K562 (cell line): ENCODE measurements around the gene HIPK1. TPM values are rescaled to one million over a fixed set of nuclear protein-coding genes. Genes with fewer than 3 reads are reported as not detected.

Source experiments
- ATAC-seq: fragments of 200-7000 bp; cut with Tn5 transposase; 3 replicates; pipeline ENCODE4 v1.9.1; 2020; ENCODE audit warnings: moderate library complexity
- BruUV-seq: library from RNA; stranded (reverse); fragments of 400-500 nt; replicated peaks from 2 replicates; lab custom pipeline; 2021; lab: Mats Ljungman, UMichigan
- CTCF ChIA-PET: fragments of 300-600 bp; formaldehyde crosslinking; extraction: SDS; loops from one replicate; lab custom pipeline; 2021; ENCODE audit warnings: low intra/inter-chr PET ratio; lab: Yijun Ruan, JAX
- POLR2A ChIA-PET: fragments of 300-600, 350-650 bp; sonication (Branson Sonifier 250); formaldehyde crosslinking; extraction: SDS; loops from one replicate; lab custom pipeline; 2021; ENCODE audit warnings: antibody characterized with exemption, inconsistent platforms; lab: Yijun Ruan, JAX
- DNase-seq, 4 experiments: peaks; one replicate each; pipeline versions ENCODE4 v3.0.0 to v3.0.0-alpha.2; 2011 to 2018; ENCODE audit warnings: low spot score in 3 of 4, mixed read lengths in 3 of 4; ENCODE audit errors: extremely low read depth in 1 of 4
- FAIRE-seq: peaks from 2 replicates; lab custom pipeline; 2011; peaks lifted over from hg19 to GRCh38; lab: Jason Lieb, UNC
- H2AFZ ChIP-seq: 2 replicates; pipeline ENCODE4 v1.6.0; 2011; ENCODE audit warnings: low read depth, low read length, control low read depth, inconsistent platforms
- H3K27ac ChIP-seq: fragments of 200-600 bp; 3 replicates; pipeline ENCODE4 v1.8.0; 2011; ENCODE audit warnings: low read depth, mild to moderate bottlenecking, control low read depth, inconsistent platforms, low read length, moderate library complexity, mixed read lengths; ENCODE audit errors: extremely low read depth
- H3K27me3 ChIP-seq, 2 experiments: fragments of 300-600 bp in 1 of 2; 2 replicates in 1 of 2; 3 replicates in 1 of 2; pipeline versions ENCODE4 v1.6.0 to v1.8.0; 2011; ENCODE audit warnings: inconsistent platforms in 2 of 2, low read length in 2 of 2, mild to moderate bottlenecking in 1 of 2, mixed read lengths in 1 of 2, moderate library complexity in 1 of 2; ENCODE audit not compliant: control insufficient read depth in 2 of 2, insufficient read depth in 2 of 2
- H3K36me3 ChIP-seq: fragments of 300-600 bp; 3 replicates; pipeline ENCODE4 v1.8.0; 2011; ENCODE audit warnings: mild to moderate bottlenecking, low read length, inconsistent platforms; ENCODE audit not compliant: control insufficient read depth, insufficient read depth
- H3K4me1 ChIP-seq, 2 experiments: fragments of 200-600 bp in 1 of 2; replicated peaks in 1 of 2; 2 replicates in 1 of 2; 3 replicates in 1 of 2; pipeline versions ENCODE4 v1.5.1 to v1.8.0; 2011; ENCODE audit warnings: inconsistent platforms in 2 of 2, low read length in 2 of 2, mild to moderate bottlenecking in 1 of 2, mixed read lengths in 1 of 2, moderate library complexity in 1 of 2; ENCODE audit not compliant: control insufficient read depth in 2 of 2, insufficient read depth in 2 of 2
- H3K4me2 ChIP-seq: 2 replicates; pipeline ENCODE4 v1.6.1; 2011; ENCODE audit warnings: low read length, control low read depth, inconsistent platforms, mixed read lengths; ENCODE audit not compliant: insufficient read depth
- H3K4me3 ChIP-seq: fragments of 200-600 bp; sonication (generic), shearing (Covaris generic); 2 replicates; pipeline ENCODE4 v1.5.1; 2016; ENCODE audit warnings: control low read depth, inconsistent platforms
- H3K79me2 ChIP-seq: fragments of 200-600 bp; 3 replicates; pipeline ENCODE4 v1.8.0; 2011; ENCODE audit warnings: low read length, inconsistent platforms; ENCODE audit not compliant: control insufficient read depth, insufficient read depth
- H3K9ac ChIP-seq, 2 experiments: 2 replicates each; pipeline versions ENCODE4 v1.6.0 to v1.6.1; 2011; ENCODE audit warnings: low read depth in 2 of 2, low read length in 2 of 2, control low read depth in 1 of 2, inconsistent platforms in 1 of 2, mild to moderate bottlenecking in 1 of 2, mixed read lengths in 1 of 2; ENCODE audit not compliant: insufficient read depth in 1 of 2
- H3K9me1 ChIP-seq: one replicate; pipeline ENCODE4 v1.6.0; 2011; ENCODE audit warnings: inconsistent platforms, mild to moderate bottlenecking, low read length, moderate library complexity; ENCODE audit not compliant: control insufficient read depth, insufficient read depth
- H3K9me3 ChIP-seq: replicated peaks from 2 replicates; pipeline ENCODE4 v1.5.1; 2011; ENCODE audit warnings: low read depth, low read length, inconsistent platforms; ENCODE audit not compliant: control insufficient read depth, insufficient read depth
- H4K20me1 ChIP-seq: replicated peaks from 2 replicates; pipeline ENCODE4 v1.6.1; 2011; ENCODE audit warnings: low read length, inconsistent platforms, mixed read lengths; ENCODE audit not compliant: control insufficient read depth, insufficient read depth
- BCL6 ChIP-seq: fragments of 250-450 bp; sonication (Bioruptor Pico); IDR thresholded peaks from 2 replicates; pipeline ENCODE4 v1.4.0; 2020
- CREB1 ChIP-seq, 2 experiments: sonication (generic) in 1 of 2; formaldehyde crosslinking in 1 of 2; IDR thresholded peaks; 2 replicates each; pipeline versions ENCODE4 v1.6.1 to v1.8.0; 2012 to 2022; ENCODE audit warnings: inconsistent platforms in 1 of 2, mild to moderate bottlenecking in 1 of 2, missing genetic modification reagents in 1 of 2, moderate library complexity in 1 of 2
- E4F1 ChIP-seq: fragments of 250-450 bp; sonication (Bioruptor Pico); IDR thresholded peaks from 2 replicates; pipeline ENCODE4 v1.5.0; 2021; ENCODE audit warnings: mild to moderate bottlenecking, borderline replicate concordance
- ETS2 ChIP-seq: IDR thresholded peaks from 2 replicates; pipeline ENCODE4 v1.6.1; 2016; ENCODE audit warnings: borderline replicate concordance, missing genetic modification characterization, mild to moderate bottlenecking, moderate library complexity, missing compliant biosample characterization; ENCODE audit not compliant: poor library complexity, severe bottlenecking
- FOXA1 ChIP-seq: fragments of 450-650 bp; IDR thresholded peaks from 2 replicates; pipeline ENCODE4 v1.6.1; 2016; ENCODE audit warnings: mild to moderate bottlenecking, borderline replicate concordance
- GATAD2A ChIP-seq: fragments of 450-650 bp; IDR thresholded peaks from 2 replicates; pipeline ENCODE4 v1.6.1; 2017
- GTF2A2 ChIP-seq: IDR thresholded peaks from 2 replicates; pipeline ENCODE4 v1.6.1; 2016; ENCODE audit warnings: mild to moderate bottlenecking, missing genetic modification characterization, missing compliant biosample characterization
- HNRNPLL ChIP-seq: fragments of 200-400 bp; formaldehyde crosslinking; IDR thresholded peaks from 2 replicates; pipeline ENCODE4 v1.6.1; 2017; ENCODE audit warnings: low read length, low read depth, mild to moderate bottlenecking; ENCODE audit not compliant: poor library complexity, severe bottlenecking
- SP1 ChIP-seq: sonication (generic); formaldehyde crosslinking; IDR thresholded peaks from 2 replicates; pipeline ENCODE4 v1.8.1; 2022; ENCODE audit warnings: mild to moderate bottlenecking, missing genetic modification reagents
- SP2 ChIP-seq: IDR thresholded peaks from 2 replicates; pipeline ENCODE4 v1.6.1; 2011; ENCODE audit warnings: mild to moderate bottlenecking, low read depth, low read length, moderate library complexity; ENCODE audit not compliant: poor library complexity, severe bottlenecking; ENCODE audit errors: extremely low read depth
- ZHX1 ChIP-seq: fragments of 150-350 bp; conservative IDR thresholded peaks from 2 replicates; pipeline ENCODE4 v1.6.1; 2014; ENCODE audit warnings: low read length
- ZNF445 ChIP-seq: fragments of 250-450 bp; sonication (Bioruptor Pico); IDR thresholded peaks from 2 replicates; pipeline ENCODE4 v1.4.0; 2020; ENCODE audit warnings: low read depth, mild to moderate bottlenecking, moderate library complexity
- in situ Hi-C: fragments of 300-500 bp; cut with MboI; formaldehyde crosslinking; loops from 4 replicates; pipeline ENCODE4 v1.15.0; 2018; ENCODE audit warnings: inconsistent platforms, mixed read lengths
- intact Hi-C: fragments of 100-400 bp; cut with micrococcal nuclease; formaldehyde crosslinking; loops from 2 replicates; pipeline ENCODE4 v1.14.2; 2022
- polyA plus RNA-seq, 8 experiments: library from polyadenylated mRNA; depleted of rRNA in 4 of 8; stranded (reverse) in 5 of 8; unstranded in 3 of 8; fragments of >200 nt; fragmentation: Nextera tagmentation in 2 of 8; fragmentation: Illumina TruSeq in 1 of 8; extraction: Ambion mirVana in 2 of 8; extraction: Trizol in 1 of 8; gene quantifications; 2 replicates each; pipeline versions ENCODE4 v1.2.1 to v1.2.3, GENCODE V29; 2011 to 2014; ENCODE audit warnings: inconsistent platforms in 1 of 8, missing spikeins in 1 of 8
- total RNA-seq, 7 experiments: library from RNA; depleted of rRNA in 6 of 7; stranded (reverse); fragments of >200 nt in 6 of 7; fragmentation: Illumina TruSeq in 2 of 7; extraction: Trizol in 2 of 7; gene quantifications; 2 replicates each; pipeline versions ENCODE4 v1.2.1 to v1.2.3, GENCODE V29; 2011 to 2021; ENCODE audit warnings: low replicate concordance in 1 of 7
- TF ChIP-seq, protein P1 (sequence below): fragments of 450-650 bp; IDR thresholded peaks from 2 replicates; pipeline ENCODE4 v1.6.1; 2016

The HIPK1 gene
- total and polyA plus RNA-seq, 9 of the 15 experiments (the other 6 are each of a cell fraction or from before 2014, with no cell fraction given), result 10.0 to 57.9 (median 29.6) TPM

DNA sequence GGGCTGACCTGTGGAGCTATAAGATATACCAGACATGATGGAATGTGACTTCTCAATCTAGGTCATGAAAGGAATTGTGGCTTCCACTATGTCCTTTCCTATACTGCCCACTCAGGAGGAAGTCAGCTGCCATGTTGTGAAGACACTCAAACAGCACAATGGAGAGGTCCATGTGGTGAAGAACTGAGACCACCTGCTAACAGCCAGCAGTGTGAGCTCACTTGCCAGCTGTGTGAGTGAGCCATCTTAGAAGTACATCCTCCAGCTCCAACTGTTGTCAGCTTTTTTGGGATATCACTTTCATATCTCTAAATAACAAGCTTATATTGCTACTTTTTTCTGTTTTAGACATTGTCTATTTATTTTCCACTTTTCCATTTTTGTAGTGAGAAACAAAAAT lies 79.9 kb downstream of the HIPK1 start:
- no peak for TF ChIP-seq CREB1 (IDR thresholded peaks at IDR 0.05)
- TF ChIP-seq CREB1 (CRISPR knock-in tag; IDR thresholded peaks at IDR 0.05), result no peak
- TF ChIP-seq ETS2 (tag), result no peak
- no peak for TF ChIP-seq GATAD2A
- no peak for TF ChIP-seq GTF2A2 (tag)
- TF ChIP-seq SP2, result no peak
- TF ChIP-seq, protein P1, sequence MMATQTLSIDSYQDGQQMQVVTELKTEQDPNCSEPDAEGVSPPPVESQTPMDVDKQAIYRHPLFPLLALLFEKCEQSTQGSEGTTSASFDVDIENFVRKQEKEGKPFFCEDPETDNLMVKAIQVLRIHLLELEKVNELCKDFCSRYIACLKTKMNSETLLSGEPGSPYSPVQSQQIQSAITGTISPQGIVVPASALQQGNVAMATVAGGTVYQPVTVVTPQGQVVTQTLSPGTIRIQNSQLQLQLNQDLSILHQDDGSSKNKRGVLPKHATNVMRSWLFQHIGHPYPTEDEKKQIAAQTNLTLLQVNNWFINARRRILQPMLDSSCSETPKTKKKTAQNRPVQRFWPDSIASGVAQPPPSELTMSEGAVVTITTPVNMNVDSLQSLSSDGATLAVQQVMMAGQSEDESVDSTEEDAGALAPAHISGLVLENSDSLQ, result no peak
- no peak for TF ChIP-seq E4F1
- no peak for TF ChIP-seq BCL6 (CRISPR knock-in tag)
- no peak for TF ChIP-seq SP1 (CRISPR knock-in tag)
- no peak for TF ChIP-seq ZHX1
- no peak for TF ChIP-seq FOXA1
- no peak for TF ChIP-seq ZNF445 (CRISPR knock-in tag)
- no peak for TF ChIP-seq HNRNPLL
- Histone ChIP-seq H3K9me1 (no peaks in the 10 kb centered on the region), H3K4me1 (peaks cover 0 to under 1% of the 10 kb centered on the region in 2 experiments; a peak in 2 of 5 replicates), H3K9me3 (peaks cover 9% of the 10 kb centered on the region; the same call in 1 of the 2 replicates), H3K4me3 (no peak overlapping the region), H3K36me3 (no peaks in the 10 kb centered on the region), H4K20me1 (no peaks in the 10 kb centered on the region), H3K9ac (no peak overlapping the region), H3K79me2 (no peaks in the 10 kb centered on the region), H3K27me3 (peaks cover 10 to 15% of the 10 kb centered on the region in 2 experiments; a peak in 3 of 5 replicates), H3K4me2 (no peak overlapping the region), H3K27ac (no peak overlapping the region), H2AFZ (no peak overlapping the region)
- DNase-seq, result no peak
- ChIA-PET CTCF (no interaction called here), POLR2A (no interaction called here)
- ATAC-seq, result no peak
- in situ Hi-C loops (no loop called here), intact Hi-C loops (no loop called here)
- BruUV-seq, result no TSS peak
- no peak for FAIRE-seq
